Measurements from ENCODE around the gene OTULINL.

The OTULINL gene

DNA sequence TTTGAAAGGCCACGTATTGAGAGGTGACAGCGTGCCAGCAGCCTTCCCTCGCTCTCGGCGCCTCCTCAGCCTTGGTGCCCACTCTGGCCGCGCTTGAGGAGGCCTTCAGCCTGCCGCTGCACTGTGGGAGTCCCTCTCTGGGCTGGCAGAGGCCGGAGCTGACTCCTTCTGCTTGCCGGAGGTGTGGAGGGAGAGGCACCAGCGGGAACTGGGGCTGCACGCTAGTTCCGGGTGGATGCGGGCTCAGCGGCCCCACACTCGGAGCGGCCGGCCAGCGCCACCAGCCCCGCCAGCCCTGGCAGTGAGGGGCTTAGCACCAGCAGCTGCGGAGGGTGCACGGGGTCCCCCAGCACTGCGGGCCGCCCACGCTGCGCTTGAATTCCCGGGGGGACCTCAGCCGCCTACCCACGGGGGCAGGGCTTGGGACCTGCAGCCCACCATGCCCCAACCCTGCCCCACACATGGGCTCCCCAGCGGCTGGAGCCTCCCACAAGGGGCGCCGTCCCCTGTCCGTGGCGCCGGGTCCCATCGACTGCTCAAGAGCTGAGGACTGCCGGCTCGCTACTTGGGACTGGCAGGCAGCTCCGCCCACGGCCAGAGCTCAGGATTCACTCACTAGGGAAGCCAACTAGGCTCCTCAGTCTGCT lies 4.4 kb upstream of the OTULINL start:
- DNase-seq: no peak

DNA sequence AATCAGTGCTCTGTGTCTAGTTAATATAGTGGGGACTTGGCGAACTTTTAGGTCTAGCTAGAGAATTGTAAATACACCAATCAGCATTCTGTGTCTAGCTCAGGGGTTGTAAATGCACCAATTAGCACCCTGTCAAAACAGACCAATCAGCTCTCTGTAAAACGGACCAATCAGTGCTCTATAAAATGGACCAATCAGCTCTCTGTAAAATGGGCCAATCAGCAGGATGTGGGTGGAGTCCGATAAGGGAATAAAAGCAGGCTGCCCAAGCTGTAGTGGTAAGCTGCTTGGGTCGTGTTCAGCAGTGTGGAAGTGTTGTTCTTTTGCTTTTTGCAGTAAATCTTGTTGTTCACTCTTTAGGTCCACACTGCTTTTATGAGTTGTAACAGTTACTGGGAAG lies 3.6 kb upstream of the OTULINL start:
- no peak for DNase-seq

DNA sequence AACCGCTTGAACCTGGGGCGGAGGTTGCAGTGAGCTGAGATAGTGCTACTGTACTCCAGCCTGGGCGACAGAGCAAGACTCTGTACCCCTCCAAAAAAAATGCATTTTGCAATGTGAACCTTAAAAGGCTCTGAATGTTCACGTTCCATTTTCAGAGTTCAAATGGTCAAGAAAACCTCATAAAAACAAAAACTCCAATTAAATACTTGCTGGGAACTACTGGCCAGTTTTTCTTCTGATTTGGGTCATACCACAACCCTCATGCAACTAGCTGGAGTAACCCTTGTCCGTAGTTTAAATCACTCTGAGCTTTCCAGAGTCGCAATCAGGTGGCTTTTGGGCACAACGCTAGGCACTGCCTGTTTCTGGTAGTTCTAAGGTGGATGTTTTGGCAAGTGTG lies 2.3 kb upstream of the OTULINL start:
- no peak for DNase-seq

DNA sequence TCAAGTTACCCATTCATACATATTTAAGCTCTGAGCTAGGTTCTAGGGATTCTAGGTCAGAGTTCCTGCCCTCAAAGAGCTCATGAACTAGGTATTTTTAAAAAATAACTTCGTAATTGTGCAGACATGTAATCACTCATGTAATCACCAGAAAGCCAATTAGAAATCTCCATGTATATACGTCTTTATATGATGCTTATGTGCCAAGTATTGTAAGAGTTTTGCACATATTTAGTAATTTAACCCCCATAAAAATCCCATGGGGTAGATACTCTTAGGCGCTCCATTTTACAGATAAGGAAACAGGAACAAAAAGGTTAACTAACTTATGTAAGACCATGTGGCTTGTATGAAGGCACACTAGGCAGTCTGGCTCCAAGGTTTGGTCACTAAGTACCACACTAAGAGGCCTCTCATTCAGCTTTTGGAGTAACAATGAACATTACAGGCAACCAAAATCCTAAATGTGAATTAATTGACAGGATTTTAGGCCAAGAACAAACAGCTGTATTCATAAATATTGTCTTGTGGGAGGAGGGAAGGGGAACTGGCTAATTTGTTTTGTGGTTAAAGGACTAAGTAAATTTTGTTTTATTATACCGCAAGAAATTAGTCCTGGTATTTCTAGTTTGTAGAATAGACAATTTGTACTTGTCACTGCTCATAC lies 1.7 kb upstream of the OTULINL start:
- no peak for DNase-seq

DNA sequence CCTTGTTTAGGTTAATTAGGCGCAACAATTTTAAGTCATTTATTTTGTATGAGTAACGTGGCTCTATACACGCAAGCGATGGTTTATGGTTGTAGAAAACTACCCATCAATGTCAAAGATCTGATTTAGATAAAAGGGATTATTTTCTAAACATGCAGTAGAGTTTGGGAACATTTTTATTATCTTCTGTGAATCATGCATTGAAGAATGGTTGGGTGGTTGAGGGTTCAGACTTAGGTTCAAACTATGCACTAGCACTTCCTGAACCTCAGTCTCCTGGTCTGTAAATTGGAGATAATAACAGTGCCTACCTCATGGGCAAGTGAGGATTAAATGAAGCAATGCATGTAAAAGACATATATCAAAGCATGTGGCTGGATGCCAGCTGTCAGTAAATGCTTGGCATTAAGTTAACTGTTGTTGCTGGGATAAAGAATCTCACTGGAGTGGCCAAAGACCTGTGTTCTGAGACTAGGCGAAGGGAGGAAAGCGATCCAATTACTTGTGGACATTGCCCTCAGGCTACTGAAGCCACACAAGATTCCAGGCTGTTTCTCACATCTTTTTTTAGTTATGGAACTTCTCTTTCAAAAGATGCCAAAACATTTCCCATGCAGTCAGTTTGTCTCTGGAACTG lies 1.1 kb upstream of the OTULINL start:
- DNase-seq: peak; percentile 24

DNA sequence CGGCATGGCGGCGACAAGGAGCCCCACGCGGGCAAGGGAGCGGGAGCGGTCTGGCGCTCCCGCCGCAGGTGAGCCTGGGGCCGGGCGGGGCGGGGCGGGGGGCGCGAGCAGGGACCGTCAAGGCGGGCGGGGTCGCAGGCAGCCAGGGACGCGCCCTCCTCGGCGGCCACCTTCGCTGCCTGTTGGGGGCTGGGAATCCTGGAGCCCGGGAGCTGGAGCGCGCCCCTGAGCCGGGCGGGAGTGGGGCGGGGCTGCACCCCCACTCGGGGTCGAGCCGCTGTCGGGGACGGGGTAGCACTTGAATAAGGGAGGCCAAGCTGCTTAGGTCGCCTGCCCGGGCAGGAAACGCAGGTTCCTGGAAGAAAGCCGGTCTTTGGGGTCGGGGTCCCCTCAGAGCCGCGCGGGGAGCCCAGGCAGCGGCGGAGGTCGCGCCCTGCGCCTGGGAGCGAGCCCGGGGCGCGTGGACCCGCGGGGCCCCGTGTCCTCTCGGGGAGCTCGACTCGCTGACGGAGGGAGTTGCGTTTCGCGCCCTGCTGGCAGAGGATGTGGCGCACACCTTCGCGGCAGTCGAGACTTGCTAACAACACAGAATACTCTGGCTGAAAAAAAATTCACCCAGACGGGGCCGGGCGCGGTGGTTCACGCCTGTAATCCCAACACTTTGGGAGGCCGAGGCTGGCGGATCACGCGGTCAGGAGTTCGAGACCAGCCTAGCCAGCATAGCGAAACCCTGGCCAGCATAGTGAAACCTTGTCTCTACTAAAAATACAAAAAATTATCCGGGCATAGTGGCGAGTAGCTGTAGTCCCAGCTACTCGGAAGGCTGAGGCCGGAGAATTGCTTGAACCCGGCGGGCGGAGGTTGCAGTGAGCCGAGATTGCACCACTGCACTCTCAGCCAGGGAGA lies 552 bp downstream of the OTULINL start:
- no peak for DNase-seq

DNA sequence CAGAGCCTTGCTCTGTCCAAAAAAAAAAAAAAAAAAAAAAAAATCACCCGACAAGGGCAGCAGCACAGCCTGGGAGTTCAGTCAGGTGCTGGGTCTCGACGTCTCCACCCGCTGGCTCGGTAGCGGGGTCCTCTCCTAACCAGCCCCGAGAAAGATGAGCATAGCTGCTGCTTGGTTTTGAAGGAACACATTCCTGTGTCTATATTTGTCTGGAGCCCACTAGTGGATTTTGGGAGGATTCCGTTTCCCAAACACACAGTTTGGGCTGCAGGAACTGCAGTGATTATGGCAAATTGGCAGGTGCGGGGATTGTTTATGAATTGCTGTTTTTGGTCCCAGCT lies 1.2 kb downstream of the OTULINL start:
- DNase-seq: no peak

DNA sequence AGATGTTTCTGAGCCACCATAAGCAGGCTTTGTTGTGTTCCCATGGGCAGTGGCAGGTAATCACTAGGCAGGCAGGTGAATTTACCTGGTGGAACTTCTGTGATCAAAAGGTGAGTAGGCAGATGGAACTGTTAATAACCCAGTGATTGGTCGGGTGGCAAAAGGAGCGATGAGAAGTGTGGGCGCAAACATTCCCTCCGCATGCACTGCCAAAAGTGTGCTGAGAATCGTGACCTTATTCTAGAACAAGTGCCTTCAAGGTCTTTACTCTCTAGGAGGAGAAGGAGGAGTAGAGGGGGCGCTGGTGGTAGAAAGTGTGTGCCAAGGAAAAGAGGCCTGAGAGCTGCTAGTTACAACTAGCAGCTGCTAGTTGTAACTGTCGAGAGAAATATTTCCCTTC lies 3.3 kb downstream of the OTULINL start:
- DNase-seq: no peak

DNA sequence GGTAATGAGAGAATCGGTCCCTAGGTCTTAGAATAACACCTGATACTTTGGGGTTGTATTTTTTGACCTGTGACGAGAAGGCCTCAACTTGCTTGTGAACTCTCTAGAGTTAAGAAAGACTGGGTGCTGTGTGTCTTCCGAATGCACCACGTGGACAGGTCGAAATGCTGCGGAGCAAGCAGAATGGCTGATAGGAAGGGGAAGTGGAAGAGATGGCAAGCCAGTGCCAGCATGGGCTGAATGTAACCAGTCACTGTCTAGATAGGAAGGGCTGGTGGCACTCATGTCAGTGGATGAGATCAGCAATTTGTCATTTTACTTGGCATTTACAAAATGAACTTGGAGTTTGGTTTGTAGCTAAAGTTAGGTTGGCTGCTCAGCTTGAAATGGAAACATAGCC lies 5.6 kb downstream of the OTULINL start:
- DNase-seq: no peak

DNA sequence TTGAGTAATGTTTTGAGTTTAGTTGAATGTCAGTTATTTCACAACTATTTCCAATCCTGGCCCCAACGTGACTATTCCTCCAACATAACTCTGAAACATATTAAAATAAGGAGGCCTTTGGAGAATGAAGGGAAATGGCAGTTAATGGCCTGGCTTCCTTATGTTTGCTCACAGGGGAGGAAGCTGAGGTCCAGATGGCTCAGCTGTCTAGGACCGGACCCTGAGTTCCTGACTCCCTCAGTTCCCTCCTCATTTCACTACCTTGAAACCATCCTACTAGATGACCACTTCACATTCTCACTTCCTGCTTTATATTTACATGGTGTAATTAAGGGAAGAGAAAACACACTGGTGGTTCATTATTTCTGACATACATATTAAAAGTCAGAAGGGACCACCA lies 6.6 kb downstream of the OTULINL start:
- DNase-seq: no peak

DNA sequence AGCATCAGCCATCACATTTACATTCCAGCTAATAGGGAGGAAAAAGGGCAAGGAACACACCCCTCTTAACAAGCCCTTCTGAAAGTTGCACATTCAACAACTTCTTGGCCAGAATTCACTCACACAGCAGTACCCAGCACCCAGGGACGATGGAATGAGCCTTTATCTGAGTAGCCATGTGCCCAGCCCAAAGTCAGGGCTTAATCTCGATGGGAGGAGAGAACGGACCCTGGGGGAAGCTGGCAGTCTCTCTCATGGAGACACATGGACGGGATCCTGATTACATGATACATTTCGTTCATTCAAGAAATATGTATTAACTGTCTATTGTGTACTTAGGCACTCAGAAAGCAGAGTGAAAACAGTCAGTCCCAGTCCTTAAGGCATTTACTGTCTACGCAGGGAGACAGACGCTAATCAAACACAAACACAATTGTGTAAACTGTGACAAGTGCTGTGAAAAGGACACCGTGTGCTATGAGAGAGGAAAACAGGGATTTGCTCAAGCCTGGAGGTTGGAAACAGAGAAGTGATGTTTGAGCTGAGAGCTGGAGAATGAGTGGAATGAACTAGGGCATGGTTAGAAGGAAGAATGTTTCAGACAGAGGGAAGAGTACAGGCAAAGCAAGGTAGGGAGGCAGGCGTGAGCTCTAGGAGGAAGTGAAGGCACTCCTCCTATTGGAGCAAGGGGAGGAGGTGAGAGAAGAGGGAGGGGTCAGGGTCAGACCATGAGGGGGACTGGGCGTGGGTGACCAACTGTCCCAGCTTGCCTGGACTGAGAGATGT lies 7.4 kb downstream of the OTULINL start:
- DNase-seq: no peak

DNA sequence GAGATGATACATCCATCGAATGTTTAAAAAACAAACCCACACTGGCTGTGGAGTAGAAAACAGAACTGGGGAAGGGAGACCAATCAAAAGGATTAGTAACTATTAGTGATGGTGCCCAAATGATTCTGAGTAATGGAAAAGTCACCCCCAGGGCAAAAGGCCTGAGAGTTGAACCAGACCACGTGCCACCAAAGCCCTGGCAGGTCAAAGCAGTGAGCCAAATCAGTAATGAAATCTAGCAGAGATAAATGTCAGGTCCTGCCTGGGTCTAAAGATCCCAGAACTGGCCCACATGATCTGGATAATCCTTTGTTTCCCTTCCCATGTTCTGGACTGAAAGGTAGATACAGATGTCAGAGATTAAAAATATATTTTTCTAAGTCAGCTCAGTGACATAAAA lies 9.4 kb downstream of the OTULINL start:
- DNase-seq: no peak

DNA sequence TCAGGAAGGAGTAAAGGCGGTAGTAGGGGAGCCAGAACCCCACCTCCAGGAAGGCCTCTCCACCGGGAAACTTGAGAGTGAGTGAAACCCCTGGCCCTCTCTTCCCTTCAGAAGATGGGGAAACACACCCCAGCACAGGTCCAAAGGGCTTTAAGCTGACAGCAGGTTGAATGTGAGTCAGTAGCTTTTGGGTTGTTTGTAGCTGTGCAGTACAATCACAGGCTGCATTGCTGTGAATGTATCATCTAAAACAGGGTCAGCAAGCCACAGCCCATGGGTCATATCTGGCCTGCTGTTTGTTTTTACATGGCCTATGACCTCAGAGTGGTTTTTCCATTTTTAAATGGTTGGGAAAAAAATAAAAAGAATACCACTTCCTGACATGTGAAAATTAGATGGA lies 10.0 kb downstream of the OTULINL start:
- DNase-seq: no peak

DNA sequence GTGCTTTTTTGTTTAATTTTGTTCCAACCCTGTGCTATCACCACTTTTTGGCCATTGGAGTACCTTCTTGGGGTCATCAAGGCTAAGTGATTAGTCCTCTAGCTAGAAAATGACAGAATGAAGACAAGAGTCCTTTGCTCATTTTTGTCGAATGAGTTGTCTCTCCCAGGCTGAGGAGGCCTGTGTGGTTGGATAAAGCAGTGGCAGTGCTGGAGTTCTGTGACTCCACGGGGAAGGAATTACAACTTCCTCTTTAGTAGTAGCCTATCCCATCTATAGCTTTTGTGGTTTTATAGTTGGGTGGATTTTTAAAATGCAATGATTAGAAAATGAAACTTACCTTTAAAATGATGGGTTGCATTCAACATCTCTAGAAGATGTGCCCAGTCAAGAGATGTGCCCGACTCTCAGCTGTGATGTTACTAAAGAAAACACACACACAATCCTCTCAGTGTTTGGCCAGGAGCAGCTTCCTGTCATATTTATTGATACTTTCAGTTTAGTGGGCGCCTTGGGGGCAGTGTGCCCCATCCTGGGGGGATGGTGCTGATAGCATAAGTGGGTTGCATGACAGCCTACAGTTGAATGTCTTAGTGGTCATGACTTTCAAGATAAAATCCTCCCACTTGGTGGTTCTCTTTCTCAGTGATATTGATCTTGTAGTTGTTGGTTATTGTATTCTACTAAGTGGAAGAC lies 11.9 kb downstream of the OTULINL start:
- DNase-seq: peak; percentile 70

DNA sequence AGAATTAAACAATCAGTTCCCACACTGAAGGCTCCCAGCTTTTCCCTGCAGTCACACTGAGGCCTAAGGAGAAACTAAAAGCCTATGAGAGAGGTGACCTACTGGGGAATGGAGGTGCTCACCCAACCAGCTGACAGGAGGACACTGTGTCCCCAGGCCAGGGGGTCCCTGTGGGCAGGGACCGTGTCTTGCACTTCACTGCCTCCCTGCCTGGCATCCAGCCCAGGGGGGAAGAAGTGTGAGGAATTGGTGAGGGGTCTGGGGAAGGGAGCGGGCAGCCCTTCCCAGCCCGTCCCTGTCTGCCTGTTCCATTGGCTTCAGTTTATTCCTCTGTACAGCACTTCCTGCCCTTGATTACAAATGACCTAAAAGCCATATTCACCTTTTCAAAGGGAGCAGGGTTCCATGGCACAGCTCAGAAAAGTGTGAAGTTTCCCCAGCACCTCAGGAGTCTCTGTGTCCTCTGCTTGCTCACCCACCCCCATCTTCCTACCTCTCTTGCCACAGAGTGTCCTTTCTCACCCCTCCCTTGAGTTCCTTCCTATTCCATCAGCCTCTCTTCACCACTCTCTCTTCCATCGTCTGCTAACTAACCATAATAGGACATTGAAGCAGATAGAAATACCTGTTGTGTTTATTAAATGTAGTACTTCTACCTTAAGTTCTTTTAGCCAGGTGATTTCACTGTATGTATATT lies 12.9 kb downstream of the OTULINL start:
- no peak for DNase-seq

DNA sequence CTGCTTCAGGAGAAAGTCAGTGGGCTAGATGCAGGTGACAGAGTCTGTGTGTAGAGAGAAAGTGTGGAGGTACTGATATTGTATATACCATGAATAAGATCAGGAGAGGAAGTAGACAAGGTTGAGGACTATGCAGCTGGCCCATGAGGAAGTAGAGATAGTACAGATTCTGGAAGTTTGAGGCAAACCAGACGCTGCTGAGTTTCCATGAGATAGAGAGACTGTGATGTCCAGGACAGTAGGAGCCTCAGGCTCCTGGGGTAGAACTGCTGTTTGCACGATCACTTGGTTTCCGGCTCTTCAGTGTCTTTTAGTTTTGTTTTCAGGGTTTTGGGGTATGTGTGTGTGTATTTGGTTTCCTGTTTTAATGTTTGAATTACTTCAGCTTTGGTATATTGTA lies 13.6 kb downstream of the OTULINL start:
- DNase-seq: no peak

DNA sequence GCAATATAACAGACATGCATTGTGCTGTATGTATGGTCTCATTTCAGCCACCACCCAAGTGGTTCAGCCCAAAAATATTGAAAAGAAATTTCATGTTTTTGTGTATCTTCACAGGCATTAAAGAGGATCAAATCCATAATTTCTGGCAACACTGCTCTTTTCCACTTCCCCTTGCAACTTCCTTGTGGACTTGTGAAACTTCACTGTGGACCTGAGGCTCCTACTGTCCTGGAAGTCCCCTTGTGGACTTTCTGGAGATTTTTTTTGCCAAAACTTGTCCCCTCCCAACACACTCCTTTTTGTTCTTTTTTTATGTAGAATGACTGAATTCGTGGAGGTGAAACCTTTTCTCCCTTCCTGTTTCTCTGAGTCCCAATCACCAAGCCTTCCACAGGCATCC lies 14.3 kb downstream of the OTULINL start:
- DNase-seq: no peak

DNA sequence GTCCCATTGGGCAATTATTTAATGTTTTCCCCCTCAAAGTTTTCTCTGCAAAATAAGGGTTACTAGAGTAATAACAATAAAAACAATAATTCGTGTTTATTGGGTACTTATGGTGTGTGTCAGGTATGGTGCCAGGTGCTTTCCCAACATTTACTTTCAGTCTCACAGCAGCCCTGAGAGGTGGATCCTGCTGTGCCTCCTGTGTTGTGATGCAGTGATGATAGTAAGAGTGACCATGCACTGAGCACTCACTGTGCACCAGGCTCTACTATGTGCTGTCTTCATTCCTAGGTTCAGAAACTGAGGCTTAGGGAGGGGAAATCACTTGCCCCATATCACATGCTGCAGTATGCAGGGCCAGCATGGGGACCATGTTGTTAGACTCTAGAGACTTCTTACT lies 15.5 kb downstream of the OTULINL start:
- no peak for DNase-seq

DNA sequence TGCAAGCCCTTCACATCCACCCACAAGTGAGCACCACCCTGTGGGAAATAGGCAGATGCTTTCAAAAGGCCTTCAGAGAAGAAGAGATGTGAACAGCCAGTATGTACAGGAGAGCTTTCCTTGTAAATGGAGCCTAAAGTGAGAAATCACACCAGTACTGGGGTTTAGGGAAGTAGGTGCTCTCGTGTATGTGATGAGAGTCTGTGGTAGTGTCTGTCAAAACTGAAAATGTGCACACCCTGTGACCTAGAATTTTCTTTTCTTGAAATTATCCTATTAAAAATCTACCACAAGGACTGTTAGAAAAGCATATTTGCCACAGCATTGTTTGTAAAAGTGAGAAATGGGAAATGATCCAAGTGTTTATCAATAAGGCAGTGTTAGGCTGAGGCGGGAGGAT lies 16.6 kb downstream of the OTULINL start:
- DNase-seq: no peak

DNA sequence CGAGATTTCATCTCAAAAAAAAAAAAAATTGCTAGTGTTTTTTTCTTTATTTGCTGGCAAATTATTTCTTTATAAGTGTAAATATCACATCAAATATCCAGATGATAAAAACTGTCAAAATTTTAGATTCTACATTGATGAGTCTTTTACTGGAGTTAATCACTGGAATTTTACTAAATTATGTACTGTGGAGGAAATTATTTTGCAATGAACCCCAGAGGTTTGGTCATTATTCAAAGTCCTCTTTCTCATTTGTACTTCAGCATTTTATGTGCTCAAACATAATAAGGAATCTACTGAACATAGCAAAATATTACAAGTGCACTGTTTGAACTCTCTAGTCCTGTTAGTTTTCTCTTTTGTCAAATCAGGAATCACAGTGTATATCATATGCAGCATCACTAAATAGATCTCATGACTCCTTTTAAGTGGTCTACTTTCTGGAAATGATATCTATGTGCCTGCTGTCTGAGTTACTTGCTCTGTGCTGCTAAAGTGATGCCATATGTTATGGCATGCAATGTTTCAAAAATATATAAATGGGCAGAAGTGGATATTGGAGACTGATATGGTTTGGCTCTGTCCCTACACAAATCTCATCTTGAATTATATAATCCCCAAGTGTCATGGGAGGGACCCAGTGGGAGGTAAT lies 18.0 kb downstream of the OTULINL start:
- DNase-seq: no peak

DNA sequence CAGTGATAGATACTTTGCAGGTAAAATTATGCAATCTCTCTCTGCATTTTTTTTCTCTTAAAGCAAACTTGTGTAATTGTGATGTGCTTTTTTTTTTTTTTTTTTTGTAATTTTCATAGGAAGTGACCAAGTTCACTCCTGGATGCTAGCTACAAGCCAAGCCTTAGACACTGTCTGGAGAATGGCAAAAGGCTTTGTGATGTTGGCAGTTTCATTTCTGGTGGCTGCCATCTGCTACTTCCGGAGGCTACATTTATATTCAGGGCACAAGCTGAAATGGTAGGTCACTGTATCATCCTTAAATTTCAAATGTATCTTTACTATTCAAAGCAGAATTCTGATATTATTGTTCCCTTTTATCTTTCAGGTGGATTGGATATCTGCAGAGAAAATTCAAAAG lies 19.3 kb downstream of the OTULINL start:
- DNase-seq: no peak

Measured in fibroblast of skin of scalp (primary cell).